Stimulated activated CD8-positive, alpha-beta memory T cell treated with anti-CD3 and anti-CD28 coated beads, Interleukin-2, amount 100 ng/mL, for 1 hour (primary cell): ENCODE measurements around the gene MCM6.

ENCODE experiments used
- DNase-seq, 2 donors: peaks; one replicate each; pipeline ENCODE4 v3.0.0-alpha.2; 2020; ENCODE audit warnings: low read depth in 2 of 2

The MCM6 gene

DNA sequence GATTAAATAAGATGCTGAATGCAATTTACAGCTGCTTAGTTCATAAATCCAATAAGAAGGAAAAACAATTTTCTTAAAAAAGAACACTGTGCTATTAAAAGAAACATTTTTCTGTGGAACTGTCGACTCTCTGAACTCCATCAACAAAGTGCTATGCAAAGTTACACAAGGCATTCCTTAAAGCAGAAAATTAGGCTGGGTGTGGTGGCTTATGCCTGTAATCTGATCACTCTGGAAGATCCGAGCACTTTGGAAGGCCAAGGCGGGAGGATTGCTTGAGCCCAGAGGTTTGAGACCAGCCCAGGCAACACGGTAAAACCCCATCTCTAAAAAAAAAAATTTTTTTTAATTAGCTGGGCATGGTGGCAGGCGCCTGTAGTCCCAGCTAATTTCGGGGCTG lies 13.0 kb downstream of the MCM6 start:
- DNase-seq, result no peak

DNA sequence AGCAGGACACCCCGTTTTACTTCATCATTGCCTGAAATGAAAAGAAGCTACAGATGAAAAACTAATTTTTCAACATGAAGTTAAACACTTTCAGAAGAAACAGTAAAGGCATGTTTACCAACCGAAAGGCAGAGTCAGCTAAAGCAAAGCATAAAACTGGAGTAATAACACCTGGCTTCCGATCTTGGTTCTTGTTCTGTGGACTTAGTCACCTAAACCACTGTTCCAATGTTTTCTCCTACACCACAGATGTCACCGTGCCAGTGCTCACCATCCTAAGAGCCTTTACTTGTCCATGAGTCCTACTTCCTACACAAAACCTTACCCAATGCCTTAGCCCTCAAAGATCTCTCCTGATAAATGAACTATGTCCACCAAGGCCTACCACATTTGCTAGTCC lies 13.5 kb downstream of the MCM6 start:
- DNase-seq, result no peak

DNA sequence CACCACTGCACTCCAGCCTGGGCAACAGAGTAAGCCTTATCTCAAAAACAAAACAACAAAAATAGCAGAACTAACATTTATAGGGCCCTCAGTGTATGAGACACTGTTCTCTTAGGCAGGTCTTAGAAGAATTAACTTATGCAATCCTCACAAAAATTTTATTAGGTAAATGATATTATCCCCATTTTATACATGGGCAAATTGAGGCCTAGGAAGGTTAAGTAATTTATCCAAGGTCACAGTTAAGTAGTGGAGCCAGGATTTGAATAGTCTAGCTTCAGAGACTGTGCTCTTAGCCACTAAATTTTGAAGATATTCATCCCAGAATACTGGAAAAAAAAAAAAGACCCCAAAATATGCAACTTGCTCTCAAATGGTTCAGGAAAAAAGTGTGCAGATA lies 22.8 kb downstream of the MCM6 start:
- DNase-seq, result no peak

DNA sequence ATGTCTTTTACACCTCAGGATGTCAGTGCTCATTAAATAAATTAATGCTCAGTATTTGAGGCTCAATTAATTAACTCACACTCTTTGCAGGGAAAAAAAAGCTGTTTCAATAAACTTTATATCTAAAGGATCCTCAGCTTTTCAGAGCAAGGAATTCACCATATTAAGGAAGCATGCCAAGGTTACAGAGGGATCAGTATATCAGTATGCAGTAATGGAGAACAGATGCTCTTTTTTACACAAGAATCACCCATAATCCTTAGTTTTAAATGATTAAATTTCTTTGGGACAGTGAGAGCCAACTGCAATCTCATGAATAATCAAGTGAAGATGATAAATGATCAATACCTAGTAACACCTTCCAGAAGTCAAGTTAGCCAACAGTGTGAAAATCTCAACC lies 24.4 kb downstream of the MCM6 start:
- DNase-seq, result no peak

DNA sequence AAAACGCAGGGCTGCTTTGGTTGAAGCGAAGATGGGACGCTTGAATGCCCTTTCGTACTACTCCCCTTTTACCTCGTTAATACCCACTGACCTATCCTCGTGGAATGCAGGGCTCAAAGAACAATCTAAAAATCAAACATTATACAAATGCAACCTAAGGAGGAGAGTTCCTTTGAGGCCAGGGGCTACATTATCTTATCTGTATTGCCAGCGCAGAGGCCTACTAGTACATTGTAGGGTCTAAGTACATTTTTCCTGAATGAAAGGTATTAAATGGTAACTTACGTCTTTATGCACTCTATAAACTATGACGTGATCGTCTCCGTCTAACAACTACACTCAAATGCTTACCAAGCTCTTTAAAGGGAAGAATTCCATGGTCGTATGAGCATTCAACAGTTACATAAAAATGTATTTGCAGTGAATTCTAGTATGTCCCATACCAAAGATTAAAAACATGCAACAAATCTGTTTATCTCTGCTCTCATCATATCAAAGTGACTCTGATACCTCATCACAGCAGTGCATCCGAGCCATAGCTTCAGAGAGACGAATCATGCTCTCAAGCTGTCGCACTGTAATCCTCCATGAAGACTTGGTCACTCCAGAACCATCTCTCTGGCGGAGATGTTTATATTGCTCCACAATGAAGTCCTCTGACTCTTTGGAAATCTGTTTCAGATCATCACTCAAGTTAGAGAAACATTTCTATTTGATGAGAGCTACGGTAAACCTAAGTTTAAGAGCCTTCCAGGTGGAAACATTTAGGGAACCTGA lies 25.2 kb downstream of the MCM6 start:
- no peak for DNase-seq

DNA sequence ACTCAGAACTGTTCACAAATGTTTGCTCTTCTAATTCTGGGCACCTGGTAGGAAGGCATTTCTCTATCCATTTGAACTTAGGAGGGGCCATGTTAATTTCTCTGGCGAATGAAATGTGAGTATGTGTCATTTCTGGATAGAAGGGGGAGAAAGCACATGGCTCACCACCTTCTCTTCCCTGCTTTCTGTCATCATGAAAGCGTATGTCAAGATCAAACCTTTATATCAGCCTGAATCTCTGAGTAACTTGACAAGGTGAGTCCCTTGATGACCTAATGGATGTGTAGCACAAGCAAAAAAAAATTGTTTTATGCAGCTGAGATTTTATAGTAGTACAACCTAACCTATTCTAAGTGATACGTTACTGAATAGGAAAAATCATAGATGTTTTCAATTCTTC lies 27.2 kb downstream of the MCM6 start:
- no peak for DNase-seq

DNA sequence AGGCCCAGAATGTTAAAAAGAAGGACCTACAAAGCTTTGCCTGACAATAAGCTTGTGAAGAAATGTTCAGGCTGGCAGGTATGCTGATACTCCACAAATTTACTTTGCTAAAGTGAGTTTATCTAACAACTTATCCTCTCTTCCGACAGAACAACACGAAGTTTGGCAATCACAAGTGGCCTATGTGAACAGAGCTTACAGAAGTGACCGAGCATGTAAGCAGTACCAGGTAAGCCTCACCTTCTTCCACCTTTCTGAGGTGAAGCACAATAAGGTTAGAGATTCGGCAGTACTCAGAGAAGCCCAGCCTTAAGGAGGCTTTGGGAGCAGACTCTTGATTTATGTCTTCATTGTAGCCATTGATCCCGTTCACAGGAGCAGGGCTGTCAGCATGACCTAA lies 30.2 kb downstream of the MCM6 start:
- no peak for DNase-seq

DNA sequence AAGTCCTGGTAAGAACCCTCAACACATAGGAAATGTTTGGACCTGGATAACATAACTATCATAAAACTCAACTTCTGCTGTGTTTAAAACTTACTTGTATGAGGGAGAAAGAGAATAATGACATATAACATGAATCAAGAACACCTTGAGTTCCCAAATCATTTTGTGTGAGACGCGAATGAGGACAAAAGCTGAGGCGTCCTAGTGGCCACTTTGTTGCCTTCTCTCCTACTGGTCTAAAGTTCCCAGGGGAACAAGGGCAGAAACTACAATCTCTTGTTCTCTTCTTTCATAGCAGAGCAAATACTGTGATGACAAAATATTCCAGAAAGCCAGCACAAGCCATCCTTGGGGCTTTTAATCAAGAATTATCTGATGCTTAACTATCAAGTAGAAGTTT lies 31.0 kb downstream of the MCM6 start:
- DNase-seq, result no peak

DNA sequence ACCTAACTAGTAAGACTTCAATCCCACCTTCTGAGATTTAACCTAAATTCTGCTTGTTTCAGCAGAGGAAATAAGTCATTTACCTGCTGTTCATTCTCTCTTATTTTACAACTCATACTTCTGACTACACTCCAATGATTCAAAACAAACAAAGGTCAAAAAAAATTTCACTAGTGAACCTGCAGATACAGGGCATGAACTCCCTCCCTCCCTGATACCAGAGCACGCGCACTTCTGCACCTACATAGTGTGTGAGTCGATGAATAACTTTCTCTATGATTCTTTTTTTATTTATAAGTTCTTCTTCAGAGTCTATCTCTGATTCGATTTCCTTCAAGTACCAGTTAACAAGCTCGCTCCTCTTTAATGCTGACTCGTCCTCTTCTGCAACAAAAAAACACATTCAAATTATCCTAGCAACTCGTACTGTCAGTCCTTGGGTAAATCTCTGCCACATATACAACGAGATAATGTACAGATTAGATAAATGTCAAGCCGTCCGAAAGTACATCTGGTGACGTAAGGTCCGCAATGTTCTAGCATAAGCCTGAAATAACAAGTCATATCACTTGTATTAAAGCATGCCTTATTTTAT lies 31.8 kb downstream of the MCM6 start:
- no peak for DNase-seq

DNA sequence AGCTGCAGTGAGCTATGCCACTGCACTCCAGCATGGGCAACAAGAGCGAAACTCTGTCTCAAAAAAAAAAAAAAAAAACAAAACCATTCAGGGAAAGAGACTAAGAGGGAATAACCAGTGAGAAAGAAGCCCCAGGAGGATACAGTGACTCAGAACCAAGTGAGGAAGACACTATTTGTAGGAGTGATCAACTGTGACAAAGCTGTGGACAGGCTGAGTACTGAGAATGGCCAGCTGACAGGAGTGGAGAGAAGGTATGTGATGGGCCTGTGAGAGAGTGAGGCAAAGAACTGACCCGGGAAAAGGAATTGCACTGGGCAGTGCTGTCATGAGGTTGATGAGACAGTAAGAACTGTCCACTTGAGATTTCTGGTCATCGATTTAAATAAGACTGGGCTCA lies 32.6 kb downstream of the MCM6 start:
- no peak for DNase-seq

DNA sequence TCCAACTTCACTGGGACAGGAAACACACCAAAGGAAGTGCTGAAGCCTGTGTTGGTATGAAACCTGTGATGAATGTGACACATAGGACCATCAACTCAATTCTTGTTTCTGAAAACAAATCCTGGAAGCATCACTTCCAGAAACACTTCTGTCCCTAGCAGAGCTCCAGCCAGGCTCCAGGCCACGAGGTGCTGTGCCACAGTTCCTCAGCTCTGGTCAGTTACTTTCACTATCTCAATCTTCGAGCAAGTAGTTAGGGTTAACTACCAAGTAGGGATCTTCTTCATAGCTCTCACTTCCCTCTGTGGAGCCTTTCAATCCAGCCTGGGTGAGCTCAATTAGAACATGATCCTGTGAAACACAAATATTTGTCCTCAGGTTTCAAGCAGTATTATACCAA lies 35.6 kb downstream of the MCM6 start:
- no peak for DNase-seq

DNA sequence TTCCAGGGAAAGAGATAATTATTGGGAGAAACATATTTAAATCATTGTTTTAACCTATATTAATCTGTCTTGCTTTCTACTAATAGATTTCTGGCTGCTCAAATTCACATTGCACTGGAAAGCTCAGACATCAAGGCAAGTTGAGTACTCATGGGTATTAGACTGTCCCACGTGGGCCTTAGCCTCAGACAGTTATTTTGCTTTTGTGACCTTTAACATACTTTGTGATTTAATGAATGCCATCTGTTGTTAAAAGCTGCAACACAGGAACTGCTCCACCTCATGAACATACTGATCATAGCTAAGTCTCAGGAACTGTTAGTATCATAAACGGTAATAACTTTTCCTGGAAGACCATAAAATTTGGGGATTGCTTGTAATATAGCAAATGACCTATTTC lies 36.5 kb downstream of the MCM6 start:
- DNase-seq, result no peak

DNA sequence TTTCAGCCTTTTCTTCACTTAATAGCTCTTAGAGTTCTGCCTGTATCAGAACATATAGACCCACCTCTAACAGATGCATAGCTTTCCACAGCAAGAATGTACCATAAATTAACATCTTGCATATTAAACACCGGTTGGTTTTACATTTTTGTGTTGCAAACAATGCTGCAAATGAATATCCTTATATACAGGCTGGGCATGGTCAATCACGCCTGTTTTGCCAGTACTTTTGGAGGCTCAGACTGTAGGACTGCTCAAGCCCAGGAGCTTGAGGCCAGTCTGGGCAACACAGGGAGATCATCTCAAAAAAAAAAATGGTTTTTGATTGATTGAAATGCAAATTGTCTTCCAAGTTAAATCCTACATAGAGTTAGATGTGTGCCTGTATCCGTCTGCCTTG lies 37.7 kb downstream of the MCM6 start:
- DNase-seq, result no peak

DNA sequence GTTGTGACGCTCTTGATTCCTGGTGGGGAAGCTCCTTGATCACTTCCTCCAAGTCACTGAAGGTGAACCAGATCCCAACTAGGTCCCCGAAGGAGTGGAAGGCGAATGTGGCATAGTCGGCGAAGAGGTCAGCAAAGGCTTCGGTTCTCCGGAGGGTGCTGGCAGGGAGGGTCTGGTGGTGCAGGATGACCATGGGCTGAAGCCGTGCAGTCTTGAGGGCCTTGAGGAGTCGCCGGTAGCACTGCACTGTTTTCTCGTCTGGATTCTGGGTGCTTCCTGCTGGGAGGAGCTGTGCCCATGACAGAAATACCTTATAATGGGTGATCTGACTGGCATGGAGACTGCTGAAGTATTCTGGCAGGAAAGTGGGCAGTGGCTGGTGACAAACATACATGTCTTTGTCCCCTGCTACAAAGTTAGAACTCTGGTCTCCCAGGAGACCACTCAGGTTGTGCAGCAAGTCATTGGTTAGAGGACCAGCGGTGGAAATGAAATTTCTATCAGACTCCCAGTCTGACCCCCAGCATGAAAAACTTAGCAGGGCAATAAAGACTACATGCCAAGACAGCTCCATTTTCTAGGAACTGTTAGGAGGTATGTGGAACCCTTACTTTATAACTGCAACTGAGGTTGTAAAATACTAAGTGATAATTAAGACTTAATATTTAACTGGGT lies 39.5 kb downstream of the MCM6 start, which contains the start of gene LCT:
Gene LCT, minus strand, starts transcription at position 589 of the 675 bp plus-strand sequence. Its CDS starts 15 bp downstream, at position 574.
- no peak for DNase-seq

DNA sequence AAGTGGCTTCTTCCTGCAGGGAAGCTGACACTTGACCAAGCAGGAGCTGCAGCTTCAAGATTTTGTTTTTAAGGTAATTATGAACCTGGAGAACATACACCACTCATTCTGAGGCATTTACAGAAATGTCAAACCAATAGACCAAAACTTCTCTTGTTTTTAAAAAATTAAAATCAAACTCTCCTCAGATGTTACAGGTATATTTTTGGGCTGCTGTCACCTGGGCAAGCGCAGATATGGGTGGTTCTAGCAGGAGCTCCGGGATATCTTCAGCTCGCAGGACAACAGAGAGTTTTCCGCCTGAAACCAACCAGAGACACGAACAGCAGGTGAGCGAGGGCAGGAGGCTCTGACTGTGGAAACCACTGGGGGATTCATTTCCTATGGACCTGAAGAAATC lies 43.4 kb downstream of the MCM6 start:
- DNase-seq, result no peak

DNA sequence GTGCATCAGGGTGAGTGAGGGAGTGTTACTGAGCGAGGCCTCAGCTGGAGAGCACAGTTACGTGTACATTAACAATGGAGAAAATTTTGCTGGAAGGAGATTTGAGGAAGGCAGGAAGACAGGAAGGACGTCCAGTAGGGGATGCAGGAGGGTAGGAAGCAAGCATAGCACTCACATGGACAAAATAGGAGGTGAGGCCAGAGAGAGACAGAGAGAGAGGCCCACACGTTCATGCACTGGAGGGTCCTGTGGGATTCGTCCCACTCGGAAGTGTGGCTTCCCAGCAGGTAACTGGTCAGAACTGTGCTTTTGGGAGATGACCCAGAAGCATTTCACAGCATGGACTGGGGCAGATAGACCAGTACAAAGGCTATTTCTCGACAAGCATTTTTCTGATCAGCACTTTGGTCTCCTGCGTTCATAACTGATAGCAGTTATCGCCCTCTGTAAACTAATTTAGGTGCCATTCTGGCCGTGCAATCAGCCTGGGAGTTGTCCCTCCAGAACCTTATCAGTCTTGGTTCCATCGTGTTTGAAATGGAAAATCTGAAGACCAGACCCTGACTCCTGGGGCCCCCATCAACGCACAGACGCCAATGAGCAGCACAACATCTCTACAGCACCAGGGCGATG lies 44.9 kb downstream of the MCM6 start:
- DNase-seq, result no peak

DNA sequence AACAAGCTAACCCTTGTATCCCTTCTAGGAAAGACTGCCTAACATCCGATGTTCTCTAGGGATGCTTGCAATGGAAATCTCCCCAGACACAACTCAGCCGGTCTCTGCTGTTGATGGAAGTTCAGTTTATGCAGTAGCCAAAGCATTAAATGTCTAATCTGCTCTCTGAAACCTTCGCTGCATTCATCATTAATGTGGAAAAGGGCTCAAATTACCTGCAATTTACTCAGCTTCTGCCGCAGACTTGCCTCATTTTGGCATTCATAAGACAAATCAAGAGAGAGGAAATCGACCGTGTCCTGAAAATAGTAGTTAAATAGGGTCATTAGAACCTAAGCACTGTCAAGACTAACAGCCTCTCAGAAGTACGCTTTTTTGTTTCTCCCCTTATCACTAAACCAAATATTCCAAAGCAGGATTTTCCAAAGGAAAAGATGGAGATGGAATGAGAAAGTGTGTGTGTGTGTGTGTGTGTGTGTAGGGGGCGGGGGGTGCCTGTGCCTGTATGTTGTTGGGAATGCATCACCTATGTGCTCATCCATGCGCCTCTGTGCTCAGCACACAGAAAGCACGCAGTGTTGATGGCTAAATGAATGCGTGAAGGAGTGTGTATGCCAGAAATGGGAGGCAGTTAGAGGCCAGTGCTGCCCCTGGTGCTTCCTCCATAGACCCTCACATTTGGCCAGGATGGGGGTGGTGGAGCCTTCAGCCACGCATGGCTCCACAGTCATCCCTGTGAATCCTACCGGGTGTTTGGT lies 46.7 kb downstream of the MCM6 start:
- no peak for DNase-seq

DNA sequence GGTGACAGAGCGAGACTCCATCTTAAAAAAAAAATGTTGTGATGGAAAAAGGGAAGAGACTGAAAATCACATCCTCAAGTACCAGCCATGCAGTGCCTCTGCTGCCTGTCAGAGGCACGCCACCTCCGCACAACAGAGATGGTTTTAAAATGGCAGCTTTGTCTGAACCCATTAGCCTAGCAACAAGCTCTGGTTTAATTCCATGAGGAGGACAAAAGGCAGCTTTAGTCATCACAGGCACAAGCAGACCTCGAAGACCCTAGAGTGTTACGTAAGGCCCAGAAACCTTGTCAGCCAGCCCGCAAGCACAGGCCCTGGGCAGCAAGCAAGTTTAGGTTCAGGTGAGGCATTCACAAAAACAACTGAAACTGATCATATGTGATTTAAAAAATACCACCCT lies 49.7 kb downstream of the MCM6 start:
- no peak for DNase-seq

DNA sequence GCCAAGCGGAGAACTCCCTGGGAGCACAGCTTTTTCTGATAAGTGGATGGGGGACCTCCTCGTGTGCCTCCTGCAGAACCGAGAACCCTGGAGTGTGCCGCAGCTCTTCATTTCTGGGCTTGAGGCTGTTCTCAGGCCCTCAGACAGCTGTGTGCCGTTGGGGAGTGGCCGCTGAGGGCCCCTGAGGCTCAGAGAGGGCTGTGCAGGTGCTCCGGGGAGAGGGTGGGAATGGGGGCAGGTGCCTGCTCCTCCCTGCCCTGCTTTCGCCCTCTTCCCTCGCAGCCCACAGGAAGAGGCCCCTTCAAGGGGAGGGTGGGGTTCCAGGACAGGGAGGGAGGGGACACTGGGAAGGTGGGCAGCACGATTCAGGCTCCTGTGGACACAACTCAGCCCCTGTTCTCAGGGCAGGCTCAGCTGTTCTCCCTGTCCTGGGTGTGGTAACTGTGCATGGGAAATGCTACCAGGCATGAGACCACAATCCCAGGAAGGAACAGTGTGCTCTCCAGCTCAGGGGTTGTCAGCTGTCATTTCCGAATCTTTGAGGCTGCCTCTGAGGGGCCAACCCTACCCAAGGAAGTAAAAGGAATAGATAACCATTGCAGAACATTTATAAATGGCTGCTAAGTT lies 50.6 kb downstream of the MCM6 start:
- no peak for DNase-seq

DNA sequence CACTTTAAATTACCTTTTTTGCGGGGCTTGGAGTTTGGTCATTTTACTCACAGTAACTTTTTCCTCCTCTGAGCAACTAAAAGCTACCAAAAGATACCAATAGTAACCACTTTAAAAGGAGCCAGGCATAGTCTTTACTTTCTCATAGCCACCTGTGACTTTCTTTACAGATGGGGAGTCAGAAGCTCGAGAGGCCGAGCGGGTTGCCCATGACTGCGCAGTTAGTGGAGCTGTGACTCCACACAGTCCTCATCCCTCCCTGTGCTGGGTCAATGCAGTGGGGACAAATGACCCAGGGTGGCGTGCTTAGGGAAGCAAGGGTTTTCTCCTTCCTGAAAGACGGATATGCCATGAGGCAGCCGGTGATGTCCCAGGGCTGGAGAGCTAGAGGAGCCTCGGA lies 51.1 kb downstream of the MCM6 start:
- no peak for DNase-seq

DNA sequence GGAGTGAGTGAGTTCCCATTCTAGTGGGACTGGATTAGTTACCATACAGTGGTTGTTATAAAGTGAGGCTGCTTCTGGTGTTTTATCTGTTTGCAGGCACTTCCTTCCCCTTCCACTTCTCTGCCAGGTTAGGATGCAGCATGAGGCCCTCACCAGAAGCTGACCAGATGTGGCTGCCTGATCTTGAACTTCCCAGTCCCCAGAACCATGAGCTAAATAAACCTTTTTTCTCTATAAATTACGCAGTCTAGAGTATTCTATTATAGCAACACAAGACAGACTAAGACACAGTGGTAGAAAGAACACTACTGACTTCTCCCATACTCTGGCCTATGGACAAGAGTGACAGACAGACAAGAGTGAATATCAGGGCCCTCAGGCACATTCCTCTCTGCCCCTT lies 53.4 kb downstream of the MCM6 start:
- DNase-seq, result no peak

DNA sequence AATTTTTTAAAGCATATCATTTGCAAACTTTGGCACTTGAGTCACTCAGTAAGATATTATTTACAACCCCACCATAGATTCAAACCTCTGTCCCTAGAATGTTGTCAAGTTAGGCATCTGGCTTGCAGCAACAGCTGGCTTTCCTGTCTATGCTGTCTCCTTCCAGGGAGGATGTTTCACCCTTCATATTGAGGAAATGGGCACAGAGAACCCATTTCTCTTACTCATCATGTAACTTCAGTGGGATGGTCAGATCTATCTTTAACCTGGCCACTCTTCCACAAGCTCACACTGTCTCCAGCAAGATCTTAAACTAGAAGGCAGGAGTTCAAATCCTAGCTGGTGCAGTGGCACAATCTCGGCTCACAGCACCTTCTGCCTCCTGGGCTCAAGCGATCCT lies 55.1 kb downstream of the MCM6 start:
- DNase-seq, result no peak
